ENCODE results near the gene C6orf132.

C6orf132 gene

DNA sequence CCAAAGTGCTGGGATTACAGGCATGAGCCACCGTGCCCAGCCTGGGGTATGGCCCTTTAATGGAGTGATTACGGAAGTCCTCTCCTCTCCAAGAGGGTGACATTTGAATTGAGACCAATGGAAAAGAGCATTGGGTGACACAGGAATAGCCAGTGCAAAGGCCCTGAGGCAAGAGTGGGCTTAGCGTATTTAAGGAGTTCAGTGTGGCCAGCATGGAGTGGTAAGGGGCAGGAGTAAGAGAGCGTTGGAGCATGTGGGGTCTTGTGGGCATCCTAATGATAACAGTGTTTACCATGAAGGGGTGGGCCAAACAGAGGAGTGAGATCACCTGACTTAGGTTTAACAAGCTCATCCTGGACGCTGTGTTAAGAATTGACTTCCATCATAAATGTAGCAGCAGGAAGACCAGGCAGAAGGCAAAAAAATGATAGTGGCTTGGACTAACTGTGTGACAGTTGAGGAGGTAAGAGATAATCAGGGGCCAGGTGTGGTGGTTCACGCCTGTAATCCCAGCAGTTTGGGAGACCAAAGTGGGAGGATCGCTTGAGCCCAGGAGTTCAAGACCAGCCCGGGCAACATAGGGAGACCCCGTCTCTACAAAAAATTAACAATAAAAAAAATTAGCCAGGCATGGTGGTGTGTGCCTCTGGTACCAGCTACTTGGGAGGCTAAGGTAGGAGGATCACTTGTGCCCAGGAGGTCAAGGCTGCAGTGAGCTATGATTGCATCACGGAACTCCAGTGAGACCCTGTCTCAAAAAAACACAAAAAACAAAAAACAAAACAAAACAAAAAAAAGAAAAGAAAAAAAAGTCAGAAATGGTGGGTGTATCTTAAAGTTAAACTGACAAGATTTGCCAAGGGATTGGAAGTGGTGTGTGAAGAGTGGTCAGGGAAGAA, 51.4 kb downstream of the C6orf132 start:
- in situ Hi-C loops (cut with HindIII; ENCODE audit: low pct_unique_long_range_greater_than_20kb, low sequenced_read_pairs), result no loop called here
- TF ChIP-seq JUND (IDR thresholded peaks at IDR 0.05; ENCODE audit: low read depth), result no peak

DNA sequence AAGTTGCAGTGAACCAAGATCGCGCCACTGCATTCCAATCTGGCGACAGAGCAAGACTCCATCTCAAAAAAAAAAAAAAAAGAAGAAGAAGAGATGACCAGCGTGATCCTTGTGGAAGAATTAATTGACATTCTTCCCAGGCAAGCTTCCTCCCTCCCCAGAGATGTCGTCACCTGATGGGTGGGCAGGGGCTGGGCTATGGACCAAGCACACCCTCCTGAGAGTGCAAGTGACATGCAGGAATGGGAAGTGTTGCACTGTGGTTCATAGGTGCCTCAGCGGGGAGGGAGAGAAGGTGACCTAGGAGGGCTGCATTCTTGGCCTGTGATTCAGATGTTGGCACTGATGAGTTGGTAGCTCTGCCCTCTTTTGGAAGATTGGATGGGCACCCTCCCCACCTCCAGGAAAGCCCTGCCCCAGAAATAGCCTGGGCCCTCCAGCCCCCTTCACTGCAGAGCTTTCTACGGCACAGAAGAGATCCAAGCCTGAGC, 54.3 kb downstream of the C6orf132 start:
- no peak for TF ChIP-seq JUND (IDR thresholded peaks at IDR 0.05; ENCODE audit: low read depth)
- in situ Hi-C loops (cut with HindIII; ENCODE audit: low pct_unique_long_range_greater_than_20kb, low sequenced_read_pairs), result no loop called here
- peak in 1 of 2 experiments; percentile 33 for DNase-seq (ENCODE audit: low read depth in 1 of 2, low spot score in 1 of 2)

More for the DNA sequence above, 51.4 kb downstream of the C6orf132 start:
- DNase-seq (ENCODE audit: low read depth in 1 of 2, low spot score in 1 of 2), result no peak

DNA sequence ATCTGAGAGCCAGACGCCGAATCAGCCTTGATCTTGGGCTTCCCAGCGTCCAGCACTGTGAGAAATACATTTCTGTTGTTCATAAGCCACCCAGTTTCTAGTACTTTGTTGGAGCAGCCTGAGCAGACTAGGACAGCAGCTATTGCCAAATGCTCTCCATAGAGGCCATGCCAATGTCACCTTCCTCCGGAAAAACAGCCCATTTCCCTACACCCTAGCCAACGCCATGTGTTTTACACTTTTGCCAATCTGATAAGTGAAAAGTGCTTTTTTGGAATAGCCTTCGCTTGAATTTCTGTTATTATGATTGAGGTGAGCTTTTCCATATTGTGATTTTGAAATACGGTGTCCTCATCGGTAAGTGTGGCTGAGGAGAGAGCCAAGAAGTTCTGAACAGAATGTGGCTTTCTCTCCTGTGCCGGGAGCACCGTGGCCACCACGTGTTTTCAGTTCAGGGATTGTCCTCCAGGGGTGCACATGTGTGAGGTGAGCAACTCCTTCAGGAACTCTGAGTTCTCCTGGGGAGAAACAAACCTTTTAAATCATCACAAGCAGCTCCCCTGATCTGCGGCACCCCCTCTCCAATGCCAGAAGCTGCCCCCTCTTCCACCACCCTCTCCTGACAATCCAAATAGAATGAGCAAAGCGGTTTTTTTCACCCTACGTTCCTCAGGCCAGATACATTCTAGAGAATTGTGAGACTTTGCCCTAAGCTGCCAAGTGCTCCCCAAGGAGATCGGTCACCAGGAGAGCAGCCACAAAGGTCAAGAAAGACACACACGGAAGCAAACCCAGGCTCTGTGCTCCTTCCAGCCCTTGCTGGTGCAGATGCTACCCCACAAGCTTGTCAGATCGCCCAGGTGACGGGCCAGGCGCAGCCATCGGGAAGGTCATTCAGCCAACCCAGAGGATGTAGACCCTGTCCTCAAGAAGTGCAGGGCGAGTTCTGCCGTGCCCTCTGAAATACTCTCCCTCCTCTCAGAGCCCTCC, 56.1 kb downstream of the C6orf132 start:
- DNase-seq (ENCODE audit: low read depth in 1 of 2, low spot score in 1 of 2), result peak in 1 of 2 experiments; percentile 58
- in situ Hi-C loops (cut with HindIII; ENCODE audit: low pct_unique_long_range_greater_than_20kb, low sequenced_read_pairs), result no loop called here
- no peak for TF ChIP-seq JUND (IDR thresholded peaks at IDR 0.05; ENCODE audit: low read depth)

DNA sequence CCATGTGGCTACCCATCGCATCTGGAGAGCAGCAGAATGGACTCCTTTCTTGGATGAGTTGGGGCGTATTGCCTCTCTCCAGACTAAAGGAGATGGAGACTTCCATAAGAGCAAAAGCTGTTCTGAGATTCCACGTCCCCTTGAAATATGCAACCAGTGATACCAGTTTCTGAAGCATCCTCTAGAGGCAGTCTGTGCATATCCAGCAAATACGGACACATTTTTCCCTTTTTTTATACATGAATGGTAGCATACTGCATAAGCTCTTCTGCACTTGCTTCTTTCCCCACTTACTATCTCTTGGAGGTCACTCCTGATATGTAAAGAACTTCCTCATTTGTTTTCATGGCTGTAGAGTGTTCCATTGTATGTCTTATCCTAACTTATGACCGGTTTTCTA, 57.5 kb downstream of the C6orf132 start:
- peak in 1 of 2 experiments; percentile 21 for DNase-seq (ENCODE audit: low read depth in 1 of 2, low spot score in 1 of 2)
- TF ChIP-seq JUND (IDR thresholded peaks at IDR 0.05; ENCODE audit: low read depth), result no peak
- in situ Hi-C loops (cut with HindIII; ENCODE audit: low pct_unique_long_range_greater_than_20kb, low sequenced_read_pairs), result no loop called here

DNA sequence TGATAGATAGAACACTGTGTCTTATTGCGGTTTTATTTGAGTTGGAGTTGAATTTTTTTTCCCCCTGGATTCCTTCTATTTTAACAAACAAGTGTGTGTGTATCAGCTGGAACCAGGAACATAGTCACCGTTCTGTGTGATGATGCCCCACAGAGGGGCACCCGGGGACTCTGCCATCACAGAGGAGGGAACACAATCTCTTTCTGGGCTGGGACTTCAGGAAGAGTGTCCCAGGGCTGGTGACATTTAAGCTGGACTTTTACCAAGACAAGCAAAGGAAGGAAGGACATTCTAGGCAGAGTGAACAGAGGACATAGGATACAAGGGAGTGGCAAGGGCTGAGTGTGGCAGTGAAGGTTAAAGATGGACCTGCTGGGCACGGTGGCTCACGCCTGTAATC, 58.9 kb downstream of the C6orf132 start:
- DNase-seq (ENCODE audit: low read depth in 1 of 2, low spot score in 1 of 2), result no peak
- no peak for TF ChIP-seq JUND (IDR thresholded peaks at IDR 0.05; ENCODE audit: low read depth)
- in situ Hi-C loops (cut with HindIII; ENCODE audit: low pct_unique_long_range_greater_than_20kb, low sequenced_read_pairs), result no loop called here

- DNase-seq (ENCODE audit: low read depth in 1 of 2, low spot score in 1 of 2), result no peak
- no peak for TF ChIP-seq JUND (IDR thresholded peaks at IDR 0.05; ENCODE audit: low read depth)
- in situ Hi-C loops (cut with HindIII; ENCODE audit: low pct_unique_long_range_greater_than_20kb, low sequenced_read_pairs), result no loop called here
These were observed 62.4 kb downstream of the C6orf132 start for GRCh38 chr6:42079941-42080464.

DNA sequence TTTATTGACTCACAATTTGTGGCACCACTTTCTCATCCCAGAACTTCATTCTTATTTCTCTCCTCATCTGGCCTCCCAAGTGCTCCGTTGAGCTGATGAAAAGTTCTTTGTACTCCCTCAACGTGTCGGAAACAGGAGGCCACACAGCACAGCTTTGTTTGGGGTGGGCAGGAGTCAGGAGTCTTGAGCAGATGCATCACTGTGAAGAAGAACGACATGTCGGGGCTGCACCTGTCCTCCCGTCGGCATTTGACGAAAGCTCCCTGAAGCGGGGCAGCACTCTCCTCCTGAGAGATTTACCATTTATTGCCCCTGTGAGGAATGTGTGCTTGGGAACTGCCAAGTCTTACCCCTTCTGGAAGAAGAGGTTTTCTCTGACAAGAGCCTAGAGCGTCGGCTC, 64.0 kb downstream of the C6orf132 start:
- in situ Hi-C loops (cut with HindIII; ENCODE audit: low pct_unique_long_range_greater_than_20kb, low sequenced_read_pairs), result no loop called here
- TF ChIP-seq JUND (IDR thresholded peaks at IDR 0.05; ENCODE audit: low read depth), result no peak
- no peak for DNase-seq (ENCODE audit: low read depth in 1 of 2, low spot score in 1 of 2)

DNA sequence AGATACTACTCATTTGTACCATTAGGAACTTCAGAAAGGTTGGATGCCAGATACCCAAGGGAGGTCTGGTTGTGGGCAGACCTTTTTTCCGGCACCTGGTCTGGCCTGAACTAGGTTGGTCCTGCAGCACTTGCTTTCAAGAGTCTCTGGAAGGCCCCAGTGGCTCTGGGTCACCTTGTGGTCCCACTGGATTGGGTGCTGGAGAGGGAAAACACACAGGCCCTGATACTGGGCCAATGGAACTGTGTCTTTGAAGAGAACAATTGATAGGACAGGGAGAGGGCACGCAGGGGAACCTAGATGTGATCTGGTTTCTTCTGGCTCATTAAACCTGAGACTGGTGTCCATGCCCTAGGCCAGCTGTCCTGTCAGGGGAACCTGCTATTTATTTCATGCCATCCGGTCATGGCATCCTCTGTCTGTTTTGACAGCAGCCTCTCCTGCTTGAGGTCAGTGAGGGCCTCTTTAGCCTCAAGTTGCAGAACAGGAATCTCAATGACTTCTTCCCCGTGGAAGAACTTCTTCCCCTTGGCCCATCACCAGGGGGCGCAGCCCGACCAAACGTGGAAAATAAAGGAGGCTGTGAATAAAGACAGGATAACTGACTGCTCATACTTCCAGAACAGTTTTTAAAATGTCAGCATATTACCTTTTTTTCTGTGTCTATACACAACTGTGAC, 67.1 kb downstream of the C6orf132 start:
- TF ChIP-seq JUND (IDR thresholded peaks at IDR 0.05; ENCODE audit: low read depth), result no peak
- DNase-seq (ENCODE audit: low read depth in 1 of 2, low spot score in 1 of 2), result peak; percentile 81 to 93
- in situ Hi-C loops (cut with HindIII; ENCODE audit: low pct_unique_long_range_greater_than_20kb, low sequenced_read_pairs), result no loop called here

- no peak for DNase-seq (ENCODE audit: low read depth in 1 of 2, low spot score in 1 of 2)
- in situ Hi-C loops (cut with HindIII; ENCODE audit: low pct_unique_long_range_greater_than_20kb, low sequenced_read_pairs), result no loop called here
- no peak for TF ChIP-seq JUND (IDR thresholded peaks at IDR 0.05; ENCODE audit: low read depth)
These were observed 69.1 kb downstream of the C6orf132 start for GRCh38 chr6:42073287-42073686.

DNA sequence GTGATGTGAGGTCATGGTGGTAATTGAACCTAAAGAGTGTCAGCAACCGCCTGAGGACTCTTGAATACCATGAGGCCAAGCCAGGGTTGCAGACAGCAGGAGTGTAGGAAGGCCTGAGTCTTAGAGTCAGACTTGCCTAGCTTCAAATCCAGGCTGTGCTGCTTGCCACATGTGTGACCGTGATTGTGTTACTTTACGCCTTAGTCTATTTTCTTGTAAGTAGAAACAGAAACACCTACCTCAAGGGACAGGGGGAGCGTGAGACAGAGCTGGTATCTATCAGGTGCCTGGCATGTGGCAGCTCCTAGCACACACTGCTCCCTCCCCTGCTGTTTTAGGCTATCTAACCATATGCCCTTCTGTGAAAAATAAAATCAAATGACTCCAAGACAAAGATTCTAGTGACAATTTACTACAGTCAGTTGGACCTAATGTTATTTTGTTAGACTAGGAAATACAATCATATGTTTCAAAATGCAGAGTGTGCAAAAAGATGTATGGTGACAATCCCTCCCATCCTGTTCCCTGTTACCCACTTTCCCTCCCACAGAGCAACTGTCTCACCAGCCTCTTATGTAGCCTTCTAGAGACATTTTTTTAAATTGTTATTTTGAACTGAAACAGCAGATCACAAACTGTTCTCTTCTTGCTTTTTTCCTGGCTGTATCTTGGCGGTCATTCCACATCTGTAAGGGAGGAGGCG, 70.4 kb downstream of the C6orf132 start:
- no peak for DNase-seq (ENCODE audit: low read depth in 1 of 2, low spot score in 1 of 2)
- in situ Hi-C loops (cut with HindIII; ENCODE audit: low pct_unique_long_range_greater_than_20kb, low sequenced_read_pairs), result no loop called here
- no peak for TF ChIP-seq JUND (IDR thresholded peaks at IDR 0.05; ENCODE audit: low read depth)

- in situ Hi-C loops (cut with HindIII; ENCODE audit: low pct_unique_long_range_greater_than_20kb, low sequenced_read_pairs), result no loop called here
- no peak for TF ChIP-seq JUND (IDR thresholded peaks at IDR 0.05; ENCODE audit: low read depth)
- DNase-seq (ENCODE audit: low read depth in 1 of 2, low spot score in 1 of 2), result no peak
These were observed 73.4 kb downstream of the C6orf132 start for GRCh38 chr6:42068872-42069522.
